Left renal pelvis (tissue), 4 donors: Measurements from ENCODE around the gene IGF1. TPM values are rescaled to one million over a fixed set of nuclear protein-coding genes. Genes with fewer than 3 reads are reported as not detected.

ENCODE experiments used
- DNase-seq, 4 donors: peaks; one replicate each; pipeline ENCODE4 v3.0.0-alpha.2; 2013; ENCODE audit warnings: low read depth in 4 of 4, low spot score in 3 of 4
- polyA plus RNA-seq, 4 donors: library from polyadenylated mRNA; unstranded; fragments of 120-200 nt; gene quantifications; one replicate each; pipeline ENCODE4 v1.2.1, GENCODE V29; 2013; ENCODE audit not compliant: insufficient read length in 4 of 4

The IGF1 gene
- polyA plus RNA-seq, 4 donors, result 2.8 to 262 (median 18.0) TPM

- DNase-seq, result no peak
Measured at GRCh38 chr12:102433304-102433703, 47.1 kb downstream of the IGF1 start.

GRCh38 chr12:102430661-102431060 is 49.7 kb downstream of the IGF1 start:
- no peak for DNase-seq

DNA sequence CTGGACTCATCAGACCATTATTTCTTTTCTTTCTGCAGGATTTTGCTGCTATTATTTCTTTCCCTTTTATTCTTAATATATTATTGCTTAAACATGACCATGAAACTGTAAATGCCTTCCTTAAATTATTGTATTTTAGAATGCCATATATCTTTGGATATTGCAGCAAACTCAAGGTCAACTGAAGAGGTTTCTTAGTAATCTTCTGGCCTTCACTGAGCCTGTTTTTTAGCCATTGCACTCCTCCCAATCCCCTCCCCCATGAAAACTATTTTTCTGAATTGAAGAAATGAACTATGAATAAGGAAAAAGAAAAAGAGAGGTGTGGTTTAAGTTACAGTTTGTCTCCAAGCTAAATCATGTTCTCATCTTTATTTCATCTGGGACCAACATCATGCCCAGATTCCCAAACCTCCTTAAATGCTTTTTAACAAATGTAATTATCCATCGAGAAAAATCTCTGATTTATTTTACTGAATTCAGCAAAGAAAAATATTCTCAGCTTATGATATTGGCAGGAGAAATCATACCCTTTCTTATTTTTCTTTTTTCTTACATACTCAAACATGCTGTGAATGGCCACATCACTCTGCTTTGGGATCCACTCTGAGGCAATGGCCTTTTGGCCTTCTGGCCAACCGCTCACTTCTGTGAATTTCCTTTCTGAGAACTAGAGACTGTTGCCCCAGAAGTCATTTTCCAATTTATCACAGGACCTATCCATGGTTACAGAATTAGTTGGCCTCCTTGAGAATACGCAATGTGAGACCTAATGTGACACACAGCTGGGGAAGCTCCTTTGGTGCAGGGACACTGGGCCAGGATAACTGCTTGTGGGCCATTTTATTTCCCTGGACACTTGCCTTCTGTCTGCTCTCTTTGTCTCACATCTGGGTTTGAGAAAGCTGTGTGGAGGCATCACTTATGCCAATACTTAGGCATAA is 50.9 kb downstream of the IGF1 start:
- no peak for DNase-seq

- DNase-seq, result peak in 3 of 4 donors; percentile 28 to 56 (median 32)
Measured at GRCh38 chr12:102427543-102427941, 52.8 kb downstream of the IGF1 start.

DNA sequence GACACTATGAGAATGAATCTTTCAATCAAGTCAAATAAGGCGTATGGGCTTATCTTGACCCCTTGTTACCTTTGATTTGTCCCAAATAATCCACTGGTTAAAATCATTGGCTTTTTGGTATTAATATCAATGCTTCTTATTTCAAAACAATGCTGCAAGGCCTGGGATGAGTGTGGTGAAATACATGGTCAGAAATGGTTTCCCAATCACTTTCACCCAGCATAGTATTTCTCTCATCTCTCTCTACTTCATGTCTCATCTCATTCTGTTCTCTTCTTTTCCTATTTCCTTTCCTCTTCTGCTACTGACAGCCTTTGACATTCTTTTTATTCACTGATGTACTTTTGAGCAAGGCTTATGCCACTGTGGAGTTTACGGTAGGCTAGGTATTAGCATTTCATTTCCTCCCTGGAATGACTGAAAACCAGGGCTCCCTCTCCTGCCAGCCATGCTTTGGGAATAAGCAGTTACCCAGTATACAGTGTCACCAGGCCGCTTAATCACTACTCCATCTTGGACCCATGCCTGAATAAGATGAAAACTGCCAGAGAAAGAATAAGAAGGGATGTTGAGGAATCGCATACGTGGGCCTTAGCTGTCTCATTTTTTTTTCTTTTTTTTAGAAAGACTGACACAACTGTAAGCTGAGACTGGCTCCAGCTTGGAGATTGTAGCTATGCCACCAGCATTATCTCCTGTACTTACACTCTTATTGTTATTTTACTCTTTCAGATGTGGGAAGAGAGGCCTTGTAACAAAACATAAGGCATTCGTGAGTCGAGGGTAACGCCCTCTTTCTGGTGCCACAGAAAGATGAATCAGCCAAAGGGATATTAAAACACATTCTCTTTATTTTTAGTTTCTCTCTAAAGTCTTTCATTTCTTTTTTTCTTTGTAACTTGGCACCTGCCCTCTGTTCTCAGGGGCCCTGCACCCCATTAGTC is 53.5 kb downstream of the IGF1 start:
- no peak for DNase-seq

DNA sequence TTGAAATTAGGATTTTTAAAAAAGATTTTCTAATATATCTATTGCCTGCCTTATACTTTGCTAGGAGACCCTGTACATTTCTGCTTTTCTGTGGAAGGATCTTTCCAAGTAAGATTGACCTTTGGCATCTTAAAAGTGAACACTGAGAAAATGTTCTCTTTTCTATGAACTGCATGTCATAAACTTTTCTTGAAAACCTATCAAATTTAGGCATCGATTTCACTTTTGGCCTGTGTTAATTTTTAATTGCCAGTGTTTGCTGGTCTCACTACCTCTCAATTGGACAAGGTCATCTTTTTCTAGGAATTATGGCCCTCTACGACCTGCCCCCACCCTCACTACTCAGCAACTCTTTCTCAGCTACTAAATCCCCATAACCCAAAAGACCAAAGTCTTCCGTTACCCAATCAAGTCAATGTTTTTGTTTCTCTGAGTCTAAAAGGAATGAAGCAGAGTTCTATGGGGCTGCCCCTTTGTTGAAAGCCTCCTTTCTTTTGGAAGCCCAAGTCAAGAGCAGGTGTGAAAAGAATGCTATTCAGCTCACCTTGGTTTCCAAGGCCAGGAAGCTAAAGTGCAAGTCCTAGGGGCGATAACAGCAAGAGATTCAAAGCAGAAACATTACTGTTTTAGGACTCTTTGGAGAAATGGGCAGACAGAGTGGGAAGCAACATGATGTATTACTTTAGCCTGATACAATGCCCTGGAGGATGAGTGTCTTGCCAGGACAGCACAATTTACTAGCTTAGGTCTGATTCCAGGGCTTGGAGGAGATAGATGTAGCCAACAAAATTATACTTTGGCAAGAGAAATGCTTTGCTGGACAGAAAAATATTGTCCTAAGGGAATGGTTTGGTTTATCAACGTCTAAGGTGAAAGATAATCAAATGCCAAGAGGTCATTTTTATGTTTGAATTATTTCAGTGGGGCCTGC is 55.0 kb downstream of the IGF1 start:
- DNase-seq, result no peak

DNA sequence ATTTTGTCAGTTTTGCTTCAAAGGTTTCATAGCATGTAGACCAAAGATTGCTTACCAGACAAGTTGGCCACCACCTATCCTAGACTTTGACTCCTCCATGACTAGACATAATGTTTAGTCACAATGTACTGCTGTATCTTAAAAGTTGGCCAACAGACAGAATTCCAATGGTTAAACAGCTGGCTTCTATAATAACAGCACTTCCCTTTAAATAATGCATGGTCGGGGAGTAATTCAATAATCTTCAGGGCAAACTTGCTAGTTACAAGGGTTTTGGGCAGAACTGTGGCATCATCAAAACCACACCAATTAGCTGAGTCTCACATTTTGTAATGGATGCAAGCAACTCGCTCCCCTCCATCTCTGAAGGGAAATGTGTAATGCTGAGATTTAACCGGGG is 56.9 kb downstream of the IGF1 start:
- no peak for DNase-seq

DNA sequence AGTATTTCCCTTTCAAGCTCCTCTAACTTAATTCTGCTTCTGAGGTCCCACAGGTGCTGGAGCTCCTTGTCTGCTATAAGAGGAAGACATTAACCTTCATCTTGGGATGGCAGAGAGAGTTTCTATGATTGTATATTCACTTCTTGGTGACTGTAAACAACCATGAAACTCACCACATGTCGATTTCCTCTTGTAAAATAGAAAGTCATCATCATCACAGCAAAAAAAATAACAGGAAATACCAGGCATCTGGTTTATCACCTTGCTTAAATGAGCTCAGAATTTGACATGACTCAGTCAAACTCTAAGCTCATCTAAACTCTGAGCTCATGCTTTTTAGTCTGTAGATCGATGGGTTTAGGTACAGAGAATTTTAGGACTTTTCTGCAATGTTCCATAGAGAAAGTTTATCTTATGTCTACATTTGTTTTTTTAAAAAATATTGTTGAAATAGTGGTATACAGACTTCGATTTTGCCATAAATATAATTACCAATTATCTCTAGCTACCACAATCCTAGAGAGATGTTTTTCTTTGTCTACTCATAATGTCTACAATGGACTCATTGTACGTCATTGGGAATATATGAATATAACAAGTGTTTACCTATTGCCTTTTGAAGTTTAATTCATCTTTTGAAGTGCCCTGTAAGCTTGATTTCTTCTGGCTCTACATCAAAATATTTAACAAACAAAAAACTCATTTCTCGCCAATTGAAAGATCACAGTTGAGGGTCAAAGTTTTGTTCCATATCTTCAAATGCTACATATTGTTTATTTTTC is 58.4 kb downstream of the IGF1 start:
- DNase-seq, result no peak

DNA sequence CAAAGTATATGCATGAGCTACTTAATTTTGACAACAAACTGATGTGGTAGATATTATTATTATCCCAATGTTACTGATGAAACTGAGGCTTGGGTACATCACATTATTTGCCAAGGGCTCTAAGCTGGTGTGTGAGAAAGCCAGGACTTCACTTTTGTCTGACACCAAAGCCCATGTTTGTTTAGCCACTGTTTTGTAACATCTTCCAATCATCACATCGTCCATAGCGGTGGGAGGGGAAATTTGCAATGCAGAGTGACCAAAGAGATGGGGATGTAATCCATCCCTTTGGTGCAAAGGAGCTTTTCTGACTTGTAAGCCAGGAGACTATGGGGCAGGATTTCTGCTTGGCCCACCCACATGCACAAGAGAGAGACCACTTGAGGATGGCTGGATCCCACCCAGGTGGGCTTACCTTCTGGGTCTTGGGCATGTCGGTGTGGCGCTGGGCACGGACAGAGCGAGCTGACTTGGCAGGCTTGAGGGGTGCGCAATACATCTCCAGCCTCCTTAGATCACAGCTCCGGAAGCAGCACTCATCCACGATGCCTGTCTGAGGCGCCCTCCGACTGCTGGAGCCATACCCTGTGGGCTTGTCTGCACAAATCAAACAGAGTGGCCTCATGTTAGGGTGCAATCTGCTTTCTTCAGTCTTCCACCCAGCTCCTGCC is 61.1 kb downstream of the IGF1 start:
- no peak for DNase-seq

DNA sequence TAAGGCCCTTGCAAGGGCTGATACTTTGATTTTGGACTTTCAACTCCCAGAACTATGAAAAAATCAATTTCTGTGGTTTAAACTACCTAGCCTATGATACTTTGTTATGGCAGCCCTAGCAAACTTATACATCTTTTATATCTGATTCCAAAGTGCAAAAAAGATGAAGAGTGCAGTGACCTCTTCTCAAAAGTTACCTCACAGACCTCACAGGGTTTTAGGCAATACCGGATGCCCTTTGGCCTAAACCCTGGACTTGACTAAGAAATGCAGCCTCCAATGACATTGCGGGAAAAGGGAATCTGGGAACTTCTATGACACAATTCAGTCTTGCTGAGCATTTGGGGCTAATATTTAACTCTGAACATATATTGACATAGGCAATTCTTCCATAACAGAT is 63.3 kb downstream of the IGF1 start:
- no peak for DNase-seq

DNA sequence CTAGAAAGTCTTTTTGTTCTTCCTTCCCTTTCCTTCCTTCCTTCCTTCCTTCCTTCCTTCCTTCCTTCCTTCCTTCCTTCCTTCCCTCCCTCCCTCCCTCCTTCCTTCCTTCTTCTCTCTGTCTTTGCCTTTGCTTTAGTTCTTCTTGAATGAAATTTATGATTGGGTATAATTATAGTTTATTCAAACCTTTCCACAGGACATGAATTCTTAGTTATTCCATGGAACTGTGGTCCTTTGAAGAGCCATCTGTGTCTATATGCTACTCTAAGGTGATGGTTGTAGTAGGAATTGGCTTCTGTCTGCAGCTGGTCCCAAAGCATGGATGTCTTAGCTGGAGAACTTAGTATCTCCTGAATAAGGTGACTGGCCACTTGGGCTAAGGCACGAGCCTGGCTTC is 64.8 kb downstream of the IGF1 start:
- no peak for DNase-seq

- DNase-seq, result no peak
Measured at GRCh38 chr12:102413396-102413795, 67.0 kb downstream of the IGF1 start.

GRCh38 chr12:102410511-102410910 is 69.9 kb downstream of the IGF1 start:
- no peak for DNase-seq

DNA sequence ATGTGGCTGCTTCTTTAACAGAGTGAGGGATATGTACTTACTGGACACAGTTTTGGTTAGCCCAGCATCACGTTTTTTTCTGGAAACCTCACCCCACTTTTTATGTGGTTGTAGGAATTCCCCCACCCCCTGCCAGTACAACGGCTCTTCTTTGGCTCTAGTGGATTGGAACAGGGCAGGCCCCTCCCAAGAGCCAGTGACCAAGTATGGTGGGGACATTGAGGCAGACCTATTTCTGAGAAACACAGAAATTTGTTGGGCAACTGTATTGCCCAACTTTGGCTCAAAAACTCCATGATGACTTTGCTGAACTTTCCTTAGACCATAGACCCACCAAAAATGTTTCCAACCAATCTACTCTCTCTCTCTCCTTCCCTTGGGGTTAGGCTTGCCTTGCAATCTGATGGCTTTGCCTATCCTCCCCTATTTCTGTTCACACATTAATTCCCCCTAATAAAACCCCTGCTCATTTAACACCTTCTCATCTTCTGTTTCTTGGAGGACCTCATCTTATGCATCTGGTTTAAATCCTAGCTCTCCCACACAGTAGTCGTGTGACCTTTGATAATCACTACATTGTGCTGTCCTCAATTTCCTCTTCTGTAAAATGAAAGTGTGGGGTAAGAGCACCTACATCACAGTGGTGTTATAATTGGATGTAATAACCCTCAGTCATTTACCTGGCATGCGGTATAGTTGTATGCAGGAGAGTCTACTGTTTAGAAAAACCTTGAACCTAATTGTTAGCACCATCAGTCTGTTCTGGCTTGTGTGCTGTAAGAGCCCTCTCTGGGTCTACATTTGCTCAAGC is 71.7 kb downstream of the IGF1 start:
- DNase-seq, result no peak

DNA sequence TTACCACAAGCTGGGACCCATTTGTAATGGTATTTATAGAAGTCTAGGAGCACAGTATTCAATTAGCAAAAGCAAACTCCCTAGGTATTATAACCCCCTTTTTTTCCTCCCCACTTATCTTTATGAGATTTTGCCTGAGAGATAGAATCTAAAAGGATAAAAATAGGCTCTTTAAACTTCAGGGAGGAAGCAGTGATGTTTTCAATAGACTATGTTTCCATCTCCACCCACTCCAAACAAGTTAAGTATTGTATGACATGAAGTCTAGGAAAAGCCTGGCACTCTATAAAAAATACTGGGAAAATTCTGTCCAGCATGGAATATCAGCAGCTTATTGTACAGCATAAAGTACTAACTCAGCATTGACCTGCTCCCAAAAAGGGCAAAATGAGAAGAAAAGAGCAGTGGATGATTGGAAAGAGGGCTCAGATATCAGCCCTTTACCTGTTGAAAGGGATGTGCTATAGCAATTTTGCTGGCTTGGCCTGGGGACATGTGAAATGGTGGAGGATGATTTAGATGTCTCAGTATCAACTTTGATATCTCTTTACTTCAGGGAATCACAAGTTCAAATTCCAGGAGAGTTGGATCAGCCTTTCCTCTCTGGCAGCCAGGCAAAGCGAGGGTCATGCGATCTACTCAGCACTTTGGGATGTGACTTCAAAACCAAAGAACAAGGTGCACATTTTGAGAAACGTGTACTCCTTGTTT is 72.4 kb downstream of the IGF1 start:
- DNase-seq, result no peak

DNA sequence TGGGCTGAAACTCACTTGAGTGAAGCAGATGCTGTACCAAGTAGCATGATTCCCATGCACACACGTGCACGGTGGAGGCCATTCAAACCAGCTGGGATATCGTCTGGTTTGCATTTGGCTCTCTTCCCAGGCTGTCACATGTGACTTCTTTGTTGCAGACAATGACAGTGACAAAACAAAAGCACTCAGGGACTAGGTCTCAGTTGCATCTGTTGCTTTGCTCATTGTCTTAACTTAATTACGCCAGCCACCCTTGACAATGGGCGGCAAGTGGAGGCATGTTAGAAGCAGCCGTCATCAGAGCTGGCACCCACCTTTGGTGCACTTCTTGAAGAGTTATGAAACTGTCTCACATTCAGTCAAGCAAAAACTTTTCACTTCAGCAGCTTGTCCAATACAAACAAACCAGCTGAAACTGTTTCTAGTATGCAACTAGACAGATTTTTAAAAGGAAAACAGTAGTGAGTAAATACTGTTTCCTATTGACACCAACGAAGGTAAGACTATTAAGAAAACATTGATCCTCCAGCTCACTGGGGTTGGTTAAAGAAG is 74.3 kb downstream of the IGF1 start:
- DNase-seq, result peak in 3 of 4 donors; percentile 22 to 42 (median 36)

DNA sequence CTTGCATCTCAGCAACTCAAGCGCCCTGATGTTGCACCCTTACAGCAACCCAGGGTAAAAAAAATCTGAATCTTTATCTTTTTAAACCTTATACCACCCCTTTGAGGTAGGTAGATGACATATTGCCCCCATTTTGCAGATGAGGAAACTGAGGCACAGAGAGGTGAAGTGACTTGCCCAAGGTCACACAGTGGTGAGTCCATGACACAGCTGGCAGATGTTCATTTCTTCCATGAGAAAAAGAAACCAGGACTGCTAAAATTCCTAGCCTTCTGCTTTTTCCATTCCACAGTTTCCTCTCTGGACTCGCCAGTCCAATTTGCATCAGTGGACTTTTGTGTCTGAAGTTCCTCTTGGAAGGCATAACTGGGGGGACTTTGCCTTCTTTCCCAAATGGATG is 79.3 kb downstream of the IGF1 start:
- DNase-seq, result no peak
